Lower lobe of right lung (tissue), 2 donors: ENCODE data around the gene MAP2K2. TPM values are rescaled to one million over a fixed set of nuclear protein-coding genes. Genes with fewer than 3 reads are reported as not detected.
"Not testable (repeated sequence)": the region's sequence is repeated elsewhere in the genome, so short reads cannot be mapped to it uniquely, and the experiment has no call there.

Experiments used
- ATAC-seq, 2 donors: fragments of 200-7000 bp; cut with Tn5 transposase; one replicate each; pipeline ENCODE4 v1.9.1; 2020 to 2022; ENCODE audit warnings: mild to moderate bottlenecking in 2 of 2, moderate library complexity in 2 of 2
- DNase-seq: peaks from one replicate; pipeline ENCODE4 v3.0.0-alpha.2; 2020
- H3K27ac ChIP-seq: fragments of 200-600 bp; one replicate; pipeline ENCODE4 v1.8.0; 2022
- H3K27me3 ChIP-seq: fragments of 200-600 bp; one replicate; pipeline ENCODE4 v1.8.0; 2022; ENCODE audit warnings: low read depth
- H3K36me3 ChIP-seq: fragments of 200-600 bp; one replicate; pipeline ENCODE4 v1.8.0; 2022; ENCODE audit warnings: mild to moderate bottlenecking
- H3K4me1 ChIP-seq: fragments of 200-600 bp; one replicate; pipeline ENCODE4 v1.8.0; 2022
- H3K4me3 ChIP-seq: fragments of 200-600 bp; one replicate; pipeline ENCODE4 v1.8.0; 2022; ENCODE audit warnings: mild to moderate bottlenecking
- H3K9me3 ChIP-seq: fragments of 200-600 bp; one replicate; pipeline ENCODE4 v1.8.0; 2022
- CTCF ChIP-seq: fragments of 200-600 bp; IDR thresholded peaks from one replicate; pipeline ENCODE4 v1.8.0; 2022; ENCODE audit warnings: antibody characterized with exemption, mild to moderate bottlenecking
- intact Hi-C: fragments of 100-400 bp; cut with DNase I; formaldehyde crosslinking; loops from one replicate; pipeline ENCODE4 v1.11.0; 2022
- total RNA-seq: library from RNA; stranded (reverse); fragmentation: NEBNext Ultra II Directional; extraction: Animal tissue kit (Norgen Biotek cat#: 25700); gene quantifications from one replicate; pipeline ENCODE4 v1.2.1, GENCODE V29; 2021
- donor health status: DM: no; HTN: yes; CAD: no; lungs with severe emphysema.

The MAP2K2 gene
- total RNA-seq, 1 donor from 2014 or later = 125 TPM

- no peak for TF ChIP-seq CTCF
- intact Hi-C loops = no loop called here
- Histone ChIP-seq H3K36me3 (no peaks in the 10 kb centered on the region), H3K4me3 (no peak overlapping the region), H3K27me3 (no peaks in the 10 kb centered on the region), H3K4me1 (no peaks in the 10 kb centered on the region), H3K9me3 (no peaks in the 10 kb centered on the region), H3K27ac (no peak overlapping the region)
- DNase-seq = no peak
- ATAC-seq = no peak
These were observed 10.4 kb upstream of the MAP2K2 start for GRCh38 chr19:4134351-4134750.

- ATAC-seq (no peak), DNase-seq (no peak)
- intact Hi-C loops = no loop called here
- Histone ChIP-seq H3K4me3 (no peak overlapping the region), H3K4me1 (no peaks in the 10 kb centered on the region), H3K27ac (no peak overlapping the region), H3K27me3 (no peaks in the 10 kb centered on the region), H3K9me3 (no peaks in the 10 kb centered on the region), H3K36me3 (no peaks in the 10 kb centered on the region)
- TF ChIP-seq CTCF = no peak
These were observed 7.0 kb upstream of the MAP2K2 start for GRCh38 chr19:4130744-4131438.

- intact Hi-C loops, H3K36me3 ChIP-seq, DNase-seq: not testable (repeated sequence)
These were observed 5.1 kb upstream of the MAP2K2 start for GRCh38 chr19:4129050-4129449.

DNA sequence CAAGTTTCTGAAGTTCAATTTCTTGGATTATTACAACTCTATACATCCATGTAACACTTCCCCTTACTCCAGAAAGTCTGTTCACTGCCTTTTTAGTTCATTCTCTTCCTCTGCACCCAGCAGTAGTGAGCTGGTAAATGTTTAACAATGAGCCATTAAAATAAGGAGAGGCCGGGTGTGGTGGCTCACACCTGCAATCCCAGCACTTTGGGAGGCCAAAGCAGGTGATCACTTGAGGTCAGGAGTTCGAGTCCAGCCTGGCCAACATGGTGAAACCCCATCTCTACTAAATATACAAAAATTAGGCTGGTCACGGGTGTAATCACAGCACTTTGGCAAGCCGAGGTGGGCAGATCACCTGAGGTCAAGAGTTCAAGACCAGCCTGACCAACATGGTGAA is 3.4 kb upstream of the MAP2K2 start:
- DNase-seq, H3K36me3 ChIP-seq, H3K9me3 ChIP-seq, H3K4me3 ChIP-seq, ATAC-seq, H3K27ac ChIP-seq, H3K27me3 ChIP-seq, intact Hi-C loops: not testable (repeated sequence)
- H3K4me1 ChIP-seq = peaks cover 17% of the 10 kb centered on the region

More at GRCh38 chr19:4129050-4129449, 5.1 kb upstream of the MAP2K2 start:
- not testable (repeated sequence) for H3K27ac ChIP-seq, H3K4me1 ChIP-seq, ATAC-seq, H3K9me3 ChIP-seq, H3K4me3 ChIP-seq, H3K27me3 ChIP-seq

- H3K9me3 ChIP-seq = no peaks in the 10 kb centered on the region
- peak overlapping the region; percentile 64 for H3K4me3 ChIP-seq
- H3K27me3 ChIP-seq = no peaks in the 10 kb centered on the region
- no peak for DNase-seq
- intact Hi-C loops = no loop called here
- peaks cover 22% of the 10 kb centered on the region for H3K4me1 ChIP-seq
- peaks cover 5% of the 10 kb centered on the region for H3K36me3 ChIP-seq
- H3K27ac ChIP-seq = no peak overlapping the region
- ATAC-seq = peak in 1 of 2 donors; percentile 32
- no peak for TF ChIP-seq CTCF
These were observed 716 bp upstream of the MAP2K2 start for GRCh38 chr19:4124638-4125037.

DNA sequence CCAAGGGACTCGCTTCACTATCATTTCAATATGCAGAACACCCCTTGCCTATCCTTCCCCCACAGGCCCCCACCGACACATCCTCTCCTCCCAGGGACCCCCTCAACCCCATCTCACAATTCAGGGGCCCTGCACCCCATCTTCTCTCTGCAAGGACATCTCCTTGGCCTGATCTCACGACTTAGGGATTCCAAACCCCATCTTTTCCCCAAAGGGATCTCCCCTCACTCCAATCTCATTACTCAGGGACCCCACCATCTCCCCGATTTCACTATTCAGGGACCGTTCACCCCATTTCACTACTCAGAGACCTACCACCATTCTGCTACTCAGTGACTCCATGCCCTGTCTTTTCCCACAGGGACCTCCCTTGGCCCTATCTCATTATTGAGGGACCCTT is 1.4 kb downstream of the MAP2K2 start:
- Histone ChIP-seq H3K27ac (peak overlapping the region; percentile 72), H3K4me3 (peak overlapping the region; percentile 64), H3K9me3 (no peaks in the 10 kb centered on the region), H3K4me1 (peaks cover 22% of the 10 kb centered on the region), H3K36me3 (peaks cover 19% of the 10 kb centered on the region), H3K27me3 (no peaks in the 10 kb centered on the region)
- DNase-seq (no peak), ATAC-seq (no peak)
- TF ChIP-seq CTCF = no peak
- intact Hi-C loops = no loop called here
